ENCODE data around the gene COL23A1. TPM values are rescaled to one million over a fixed set of nuclear protein-coding genes. Genes with fewer than 3 reads are reported as not detected.

Gene COL23A1
- total RNA-seq, 1 donor from 2014 or later, result 20.4 TPM

DNA sequence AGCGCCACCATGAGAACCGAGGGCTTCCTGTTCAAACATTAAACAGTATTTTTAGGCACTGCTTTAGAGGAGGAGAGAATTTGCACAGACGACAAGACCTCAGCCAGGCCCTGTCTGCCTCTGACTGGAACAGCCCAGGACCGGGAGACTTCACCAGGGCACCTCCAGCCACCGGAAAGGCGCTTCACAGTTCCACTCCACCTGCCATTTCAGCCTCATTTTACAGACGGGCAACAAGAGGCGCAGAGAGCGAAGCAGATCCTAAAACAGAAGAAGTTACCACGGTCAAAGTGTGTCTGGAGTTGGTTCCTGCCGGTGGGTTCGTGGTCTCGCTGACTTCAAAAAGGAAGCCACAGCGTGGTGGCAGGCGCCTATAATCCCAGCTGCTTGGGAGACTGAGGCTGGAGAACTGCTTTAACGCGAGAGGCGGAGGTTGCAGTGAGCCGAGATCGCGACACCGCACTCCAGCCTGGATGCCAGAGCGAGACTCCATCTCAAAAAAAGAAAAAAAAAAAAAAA lies 28.4 kb downstream of the COL23A1 start:
- DNase-seq (no peak), ATAC-seq (no peak)
- intact Hi-C loops (cut with micrococcal nuclease), result no loop called here

DNA sequence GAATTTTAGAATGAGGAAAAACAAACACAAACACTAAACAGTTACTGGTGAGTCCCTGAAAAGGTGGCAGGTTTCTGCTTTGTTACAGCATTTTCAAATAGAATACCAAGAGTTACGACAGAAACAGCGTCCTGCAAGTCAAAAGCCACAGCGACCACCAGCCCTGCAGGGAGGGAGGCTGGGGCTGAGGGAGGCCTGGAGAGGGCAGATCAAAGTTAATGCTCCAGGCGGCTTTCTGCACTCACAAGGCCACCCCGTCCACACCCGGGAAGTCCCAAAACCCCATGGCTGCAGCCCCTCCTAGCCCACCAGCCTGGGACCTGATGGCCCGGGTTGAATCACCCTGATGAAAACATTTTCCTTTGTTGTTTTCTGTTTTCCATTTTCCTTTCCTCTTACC lies 29.3 kb downstream of the COL23A1 start:
- ATAC-seq (no peak), DNase-seq (no peak)
- intact Hi-C loops (cut with micrococcal nuclease), result no loop called here

- intact Hi-C loops (cut with micrococcal nuclease), result no loop called here
- DNase-seq, result no peak
- ATAC-seq, result no peak
These were observed 32.8 kb downstream of the COL23A1 start for GRCh38 chr5:178557416-178557815.

- ATAC-seq (peak; percentile 71), DNase-seq (no peak)
- intact Hi-C loops (cut with micrococcal nuclease), result no loop called here
These were observed 34.4 kb downstream of the COL23A1 start for GRCh38 chr5:178555771-178556211.

- DNase-seq (no peak), ATAC-seq (no peak)
- intact Hi-C loops (cut with micrococcal nuclease), result no loop called here
These were observed 35.2 kb downstream of the COL23A1 start for GRCh38 chr5:178555005-178555404.

- ATAC-seq (no peak), DNase-seq (no peak)
- intact Hi-C loops (cut with micrococcal nuclease), result loop anchor here (5.0 kb wide), 1 partner anchor 272 kb away; no protein-coding TSS in a partner anchor
These were observed 35.9 kb downstream of the COL23A1 start for GRCh38 chr5:178554311-178554710.

DNA sequence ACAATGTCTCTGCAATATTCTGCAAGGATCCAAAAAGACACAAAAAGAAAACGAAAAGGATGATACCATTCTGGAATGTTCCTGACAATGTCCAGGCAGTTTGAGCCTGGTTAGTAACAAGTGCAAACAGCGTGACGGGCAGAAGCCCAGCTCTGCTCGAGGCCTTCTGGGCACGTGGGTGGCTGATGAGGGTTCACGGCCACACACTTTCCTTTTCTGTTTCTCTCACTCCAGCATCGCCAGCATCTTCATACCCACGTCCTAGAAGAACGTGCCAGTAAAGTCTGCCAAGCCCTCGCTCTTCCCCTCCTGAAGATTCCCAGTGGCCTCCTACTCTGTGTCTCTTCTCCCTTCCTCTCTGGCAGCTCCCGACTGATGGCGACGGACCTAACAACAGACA lies 36.7 kb downstream of the COL23A1 start:
- ATAC-seq (no peak), DNase-seq (no peak)
- intact Hi-C loops (cut with micrococcal nuclease), result loop anchor here (5.0 kb wide), 1 partner anchor 271 kb away; no protein-coding TSS in a partner anchor

GRCh38 chr5:178551468-178551867 lies 38.7 kb downstream of the COL23A1 start:
- no peak for ATAC-seq
- intact Hi-C loops (cut with micrococcal nuclease), result loop anchor here (5.0 kb wide), 1 partner anchor 269 kb away; no protein-coding TSS in a partner anchor
- DNase-seq, result no peak

- DNase-seq (no peak), ATAC-seq (no peak)
- intact Hi-C loops (cut with micrococcal nuclease), result loop anchor here (5.0 kb wide), 1 partner anchor 269 kb away; no protein-coding TSS in a partner anchor
These were observed 39.1 kb downstream of the COL23A1 start for GRCh38 chr5:178551059-178551458.

DNA sequence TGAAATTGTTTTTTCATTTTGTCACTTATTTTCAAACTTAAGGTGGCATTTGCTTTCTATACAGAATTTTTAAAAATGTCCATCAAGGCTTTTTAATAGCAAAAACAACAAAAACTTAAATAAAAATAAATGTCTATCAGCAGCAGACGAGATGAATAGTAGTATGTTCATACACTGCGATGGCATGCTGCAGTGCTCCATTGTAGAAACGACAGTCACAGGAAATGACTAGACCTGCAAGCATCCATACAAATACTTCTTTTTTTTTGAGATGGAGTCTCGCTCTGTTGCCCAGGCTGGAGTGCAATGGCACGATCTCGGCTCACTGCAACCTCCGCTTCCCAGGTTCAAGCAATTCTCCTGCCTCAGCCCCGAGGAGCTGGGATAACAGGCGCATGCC lies 41.4 kb downstream of the COL23A1 start:
- intact Hi-C loops (cut with micrococcal nuclease), result no loop called here
- no peak for DNase-seq
- ATAC-seq, result no peak

DNA sequence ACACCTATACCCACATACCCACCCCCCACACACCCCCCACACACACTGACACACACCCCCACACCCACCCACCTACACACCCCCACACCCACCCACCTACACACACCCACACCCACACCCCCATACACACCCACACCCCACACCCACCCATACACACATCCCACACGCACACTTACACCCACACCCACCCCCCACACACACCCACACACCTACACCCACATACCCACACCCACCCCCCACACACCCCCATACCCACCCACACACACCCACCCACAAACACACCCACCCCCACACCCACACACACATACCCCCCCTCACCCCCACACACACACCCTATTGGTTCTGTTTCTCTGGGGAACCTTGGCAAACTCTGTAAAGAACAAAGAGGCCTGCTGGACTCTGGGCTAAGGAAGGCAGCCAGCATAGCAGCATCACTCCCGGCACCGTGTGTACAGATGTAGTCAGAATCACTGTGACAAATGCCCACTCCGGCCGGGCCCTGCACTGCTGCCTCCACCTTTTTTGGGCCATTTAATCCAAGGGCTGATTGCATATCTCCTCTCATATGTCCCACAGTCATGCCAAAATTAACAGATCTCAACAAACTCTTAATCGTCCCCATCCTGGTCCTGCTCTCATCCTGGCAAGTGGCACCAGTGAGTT lies 42.3 kb downstream of the COL23A1 start:
- peak; percentile 18 for ATAC-seq
- intact Hi-C loops (cut with micrococcal nuclease), result no loop called here
- peak; percentile 42 for DNase-seq

- peak; percentile 50 for DNase-seq
- intact Hi-C loops (cut with micrococcal nuclease), result no loop called here
- peak; percentile 27 for ATAC-seq
These were observed 43.0 kb downstream of the COL23A1 start for GRCh38 chr5:178547052-178547666.

- DNase-seq, result peak; percentile 83
- ATAC-seq, result peak; percentile 76
- intact Hi-C loops (cut with micrococcal nuclease), result no loop called here
These were observed 43.5 kb downstream of the COL23A1 start for GRCh38 chr5:178546675-178547033.

- ATAC-seq (no peak), DNase-seq (no peak)
- intact Hi-C loops (cut with micrococcal nuclease), result no loop called here
These were observed 44.1 kb downstream of the COL23A1 start for GRCh38 chr5:178545941-178546674.

GRCh38 chr5:178545176-178545575 lies 45.0 kb downstream of the COL23A1 start:
- ATAC-seq (peak; percentile 31), DNase-seq (no peak)
- intact Hi-C loops (cut with micrococcal nuclease), result no loop called here

- intact Hi-C loops (cut with micrococcal nuclease), result no loop called here
- DNase-seq (peak; percentile 87), ATAC-seq (peak; percentile 80)
These were observed 45.9 kb downstream of the COL23A1 start for GRCh38 chr5:178544166-178544834.

- intact Hi-C loops (cut with micrococcal nuclease), result no loop called here
- DNase-seq (no peak), ATAC-seq (peak; percentile 36)
These were observed 47.7 kb downstream of the COL23A1 start for GRCh38 chr5:178542455-178542854.

GRCh38 chr5:178540526-178540925 lies 49.7 kb downstream of the COL23A1 start:
- ATAC-seq, result no peak
- intact Hi-C loops (cut with micrococcal nuclease), result no loop called here
- no peak for DNase-seq

GRCh38 chr5:178538741-178539229 lies 51.4 kb downstream of the COL23A1 start:
- DNase-seq (no peak), ATAC-seq (no peak)
- intact Hi-C loops (cut with micrococcal nuclease), result no loop called here

Data from left ventricle myocardium superior (tissue), 1 donor.